Eye (tissue), 1 donor: ENCODE data around the gene PTPA.
"Not testable (repeated sequence)": the region's sequence is repeated elsewhere in the genome, so short reads cannot be mapped to it uniquely, and the experiment has no call there.

Source experiments
- DNase-seq: peaks from one replicate; pipeline ENCODE4 v3.0.0-alpha.2; 2015

The PTPA gene

GRCh38 chr9:129109952-129110739 lies 1.1 kb upstream of the PTPA start:
- DNase-seq: peak; percentile 68

GRCh38 chr9:129111528-129112151 lies 425 bp downstream of the PTPA start:
- DNase-seq: peak; percentile 61

GRCh38 chr9:129112526-129112925 lies 1.3 kb downstream of the PTPA start:
- DNase-seq: not testable (repeated sequence)

- DNase-seq: no peak
Observed at GRCh38 chr9:129113645-129114304, 2.6 kb downstream of the PTPA start.

GRCh38 chr9:129118799-129119198 lies 7.6 kb downstream of the PTPA start:
- no peak for DNase-seq

GRCh38 chr9:129121483-129121882 lies 10.3 kb downstream of the PTPA start:
- no peak for DNase-seq

GRCh38 chr9:129122133-129122532 lies 10.9 kb downstream of the PTPA start:
- no peak for DNase-seq

GRCh38 chr9:129122976-129123375 lies 11.8 kb downstream of the PTPA start:
- not testable (repeated sequence) for DNase-seq

- DNase-seq: no peak
Observed at GRCh38 chr9:129124506-129125069, 13.4 kb downstream of the PTPA start.

- DNase-seq: no peak
Observed at GRCh38 chr9:129125478-129125877, 14.3 kb downstream of the PTPA start.

GRCh38 chr9:129126749-129127618 lies 15.8 kb downstream of the PTPA start:
- peak; percentile 90 for DNase-seq

- no peak for DNase-seq
Observed at GRCh38 chr9:129128689-129129088, 17.5 kb downstream of the PTPA start.

- not testable (repeated sequence) for DNase-seq
Observed at GRCh38 chr9:129130271-129130670, 19.1 kb downstream of the PTPA start.

- DNase-seq: no peak
Observed at GRCh38 chr9:129130791-129131190, 19.6 kb downstream of the PTPA start.

- peak; percentile 90 for DNase-seq
Observed at GRCh38 chr9:129131300-129132145, 20.3 kb downstream of the PTPA start.

GRCh38 chr9:129133082-129133481 lies 21.9 kb downstream of the PTPA start:
- no peak for DNase-seq

GRCh38 chr9:129135476-129135875 lies 24.3 kb downstream of the PTPA start:
- DNase-seq: no peak

GRCh38 chr9:129136446-129137035 lies 25.3 kb downstream of the PTPA start:
- DNase-seq: peak; percentile 81

- no peak for DNase-seq
Observed at GRCh38 chr9:129137292-129138143, 26.3 kb downstream of the PTPA start.

GRCh38 chr9:129138144-129138462 lies 26.9 kb downstream of the PTPA start:
- no peak for DNase-seq
